HEK293T (cell line): ENCODE measurements around the gene RNASEH1.

Experiments
- SP1 ChIP-seq: fragments of 450-650 bp; IDR thresholded peaks from 2 replicates; pipeline ENCODE4 v1.6.1; 2017
- ZNF384 ChIP-seq: fragments of 450-650 bp; IDR thresholded peaks from 2 replicates; pipeline ENCODE4 v1.6.1; 2016

- TF ChIP-seq ZNF384 (no peak), SP1 (no peak)
Measured at GRCh38 chr2:3522961-3523421, 35.1 kb downstream of the RNASEH1 start.
